B cell (primary cell): Measurements from ENCODE around the gene RHOBTB1. TPM values are rescaled to one million over a fixed set of nuclear protein-coding genes. Genes with fewer than 3 reads are reported as not detected.
A peak's percentile ranks its signal among the peaks of the same experiment; 100 is the strongest.

Experiments used
- ATAC-seq: fragments of 200-7000 bp; cut with Tn5 transposase; one replicate; pipeline ENCODE4 v1.10.0; 2021; ENCODE audit warnings: low read depth, mild to moderate bottlenecking, moderate number of reproducible peaks, moderate library complexity
- CTCF ChIA-PET: fragments of 350-600 bp; sonication (Branson Sonifier 250); formaldehyde crosslinking; loops from one replicate; lab custom pipeline; 2021; ENCODE audit warnings: antibody characterized with exemption, inconsistent platforms; lab: Charles Lee
- POLR2A ChIA-PET: fragments of 350-600 bp; sonication (Branson Sonifier 250); formaldehyde crosslinking; loops from one replicate; lab custom pipeline; 2021; ENCODE audit warnings: antibody characterized with exemption; lab: Charles Lee
- DNase-seq: peaks from one replicate; pipeline ENCODE4 v3.0.0; 2013
- H2AFZ ChIP-seq: 2 replicates; pipeline ENCODE4 v1.6.1; 2012; ENCODE audit warnings: mild to moderate bottlenecking, low read depth, low read length; ENCODE audit not compliant: insufficient read depth, poor library complexity, severe bottlenecking
- H3K27ac ChIP-seq, 2 donors: 1 replicate in 1 of 2; 2 replicates in 1 of 2; pipeline ENCODE4 v1.5.1; 2012 to 2013; ENCODE audit warnings: low read length in 2 of 2, mild to moderate bottlenecking in 2 of 2, moderate library complexity in 1 of 2
- H3K27me3 ChIP-seq, 4 experiments: fragments of 200-600 bp in 1 of 4; sonication (generic) in 1 of 4; replicated peaks in 1 of 4; 1 replicate in 2 of 4; 2 replicates in 2 of 4; pipeline versions ENCODE4 v1.6.1 to v1.7.0; 2013 to 2016; ENCODE audit warnings: low read length in 3 of 4, mild to moderate bottlenecking in 2 of 4, mixed read lengths in 1 of 4, moderate library complexity in 1 of 4; ENCODE audit not compliant: insufficient read depth in 4 of 4, control insufficient read depth in 3 of 4; ENCODE audit errors: control extremely low read depth in 1 of 4
- H3K36me3 ChIP-seq, 2 experiments: replicated peaks in 1 of 2; 1 replicate in 1 of 2; 2 replicates in 1 of 2; pipeline versions ENCODE4 v1.6.1 to v1.7.1; 2013; ENCODE audit warnings: low read length in 1 of 2; ENCODE audit not compliant: insufficient read depth in 2 of 2, control insufficient read depth in 1 of 2; ENCODE audit errors: control extremely low read depth in 1 of 2, extremely low read depth in 1 of 2
- H3K4me1 ChIP-seq, 2 donors: fragments of 200-600 bp in 1 of 2; sonication (generic) in 1 of 2; 1 replicate in 1 of 2; 2 replicates in 1 of 2; pipeline versions ENCODE4 v1.5.1 to v1.6.1; 2013 to 2017; ENCODE audit warnings: low read length in 2 of 2; ENCODE audit not compliant: control insufficient read depth in 2 of 2, insufficient read depth in 2 of 2
- H3K4me2 ChIP-seq: replicated peaks from 2 replicates; pipeline ENCODE3; 2012; ENCODE audit warnings: mild to moderate bottlenecking, low read depth, low read length; ENCODE audit not compliant: poor library complexity, severe bottlenecking
- H3K4me3 ChIP-seq, 5 experiments: fragments of 200-600 bp in 1 of 5; sonication (generic) in 1 of 5; 1 replicate in 3 of 5; 2 replicates in 2 of 5; pipeline versions ENCODE4 v1.5.1 to v1.7.0; 2011 to 2016; ENCODE audit warnings: low read length in 4 of 5, mild to moderate bottlenecking in 4 of 5, low read depth in 2 of 5, control low read depth in 1 of 5, moderate library complexity in 1 of 5; ENCODE audit not compliant: insufficient read depth in 1 of 5; ENCODE audit errors: control extremely low read depth in 1 of 5, extremely low read depth in 1 of 5
- H3K79me2 ChIP-seq: fragments of 200-600 bp; sonication (generic); one replicate; pipeline ENCODE4 v1.6.0; 2016; ENCODE audit warnings: low read length; ENCODE audit not compliant: control insufficient read depth, insufficient read depth
- H3K9ac ChIP-seq: fragments of 200-600 bp; sonication (generic); 2 replicates; pipeline ENCODE4 v1.6.1; 2017; ENCODE audit warnings: mild to moderate bottlenecking, low read length, moderate library complexity
- H3K9me3 ChIP-seq, 3 donors: one replicate each; pipeline versions ENCODE4 v1.6.1 to v1.7.1; 2013; ENCODE audit warnings: low read length in 2 of 3; ENCODE audit not compliant: control insufficient read depth in 2 of 3, insufficient read depth in 1 of 3; ENCODE audit errors: control extremely low read depth in 1 of 3
- H4K20me1 ChIP-seq: 2 replicates; pipeline ENCODE4 v1.6.0; 2012; ENCODE audit warnings: mild to moderate bottlenecking, low read length; ENCODE audit not compliant: insufficient read depth, control insufficient read depth, poor library complexity, severe bottlenecking
- H3K27ac Mint-ChIP-seq: one replicate; pipeline ENCODE4 v1.8.0; 2021; ENCODE audit warnings: mixed read lengths
- H3K27me3 Mint-ChIP-seq: one replicate; pipeline ENCODE4 v1.8.0; 2021; ENCODE audit warnings: mixed read lengths
- H3K4me1 Mint-ChIP-seq: one replicate; pipeline ENCODE4 v1.8.0; 2021; ENCODE audit warnings: mixed read lengths
- H3K4me3 Mint-ChIP-seq: one replicate; pipeline ENCODE4 v1.8.0; 2021; ENCODE audit warnings: mixed read lengths
- H3K9me3 Mint-ChIP-seq: one replicate; pipeline ENCODE4 v1.8.0; 2022; ENCODE audit warnings: mixed read lengths; ENCODE audit not compliant: insufficient read depth
- EZH2 ChIP-seq: IDR thresholded peaks from 2 replicates; pipeline ENCODE4 v1.6.1; 2012; ENCODE audit warnings: borderline replicate concordance, low read depth, mild to moderate bottlenecking, moderate library complexity, low read length; ENCODE audit not compliant: insufficient read depth, poor library complexity, severe bottlenecking
- WGBS: methylation state at CpG from one replicate; pipeline ENCODE4 v1.1.5; 2013; ENCODE audit warnings: missing lambda C conversion rate; ENCODE audit not compliant: insufficient coverage; 5-methylcytosine and 5-hydroxymethylcytosine counted together
- intact Hi-C: fragments of 100-400 bp; cut with micrococcal nuclease; formaldehyde crosslinking; loops from one replicate; pipeline ENCODE4 v1.10.0; 2022
- polyA plus RNA-seq: library from polyadenylated mRNA; depleted of rRNA; stranded (reverse); fragments of >200 nt; gene quantifications from 2 replicates; pipeline ENCODE4 v1.2.3, GENCODE V29; 2012
- total RNA-seq, 2 donors: library from RNA; stranded (reverse); fragments of 120-200 nt in 1 of 2; gene quantifications; 1 replicate in 1 of 2; 2 replicates in 1 of 2; pipeline versions ENCODE4 v1.2.3 to v1.2.4, GENCODE V29; 2013 to 2022

RHOBTB1 gene
- total and polyA plus RNA-seq, 2 donors (not counting 1 experiment from before 2014, with no cell fraction given): 0.07 to 0.60 TPM

GRCh38 chr10:60942788-60943315, 1.1 kb downstream of the RHOBTB1 start:
- POLR2A ChIA-PET: no interaction called here
- Histone ChIP-seq H3K9me3 (no peaks in the 10 kb centered on the region), H4K20me1 (no peaks in the 10 kb centered on the region), H2AFZ (peak overlapping the region; percentile 66), H3K4me3 (peak overlapping the region; percentile 51 to 71 (median 67)), H3K27me3 (peaks cover 0 to 22% (median 9%) of the 10 kb centered on the region in 4 experiments), H3K9ac (peak overlapping the region; percentile 73), H3K4me2 (peak overlapping the region; percentile 95), H3K36me3 (no peaks in the 10 kb centered on the region), H3K79me2 (no peaks in the 10 kb centered on the region), H3K27ac (peak overlapping the region in 1 of 2 donors; percentile 32), H3K4me1 (peaks cover 17 to 24% of the 10 kb centered on the region in 2 donors)
- H3K9me3 Mint-ChIP-seq: no peaks in the 10 kb centered on the region
- WGBS: 0% methylated on average over 8 of the region's 13 CpGs
- ATAC-seq (peak; percentile 39), DNase-seq (peak; percentile 79)
- H3K27me3 Mint-ChIP-seq: peaks cover 21% of the 10 kb centered on the region
- peaks cover 14% of the 10 kb centered on the region for H3K4me1 Mint-ChIP-seq
- intact Hi-C loops: loop anchor here (10.0 kb wide), 1 partner anchor 708 kb away; no protein-coding TSS in a partner anchor
- peak overlapping the region; percentile 37 for H3K27ac Mint-ChIP-seq
- no peak for TF ChIP-seq EZH2
- CTCF ChIA-PET: interaction anchor here (0.5 to 1.7 kb wide), 6 partner anchors 17 to 291 kb away, joined by 4 to 5 read pairs (median 4); no protein-coding TSS in a partner anchor
- peak overlapping the region; percentile 84 for H3K4me3 Mint-ChIP-seq

DNA sequence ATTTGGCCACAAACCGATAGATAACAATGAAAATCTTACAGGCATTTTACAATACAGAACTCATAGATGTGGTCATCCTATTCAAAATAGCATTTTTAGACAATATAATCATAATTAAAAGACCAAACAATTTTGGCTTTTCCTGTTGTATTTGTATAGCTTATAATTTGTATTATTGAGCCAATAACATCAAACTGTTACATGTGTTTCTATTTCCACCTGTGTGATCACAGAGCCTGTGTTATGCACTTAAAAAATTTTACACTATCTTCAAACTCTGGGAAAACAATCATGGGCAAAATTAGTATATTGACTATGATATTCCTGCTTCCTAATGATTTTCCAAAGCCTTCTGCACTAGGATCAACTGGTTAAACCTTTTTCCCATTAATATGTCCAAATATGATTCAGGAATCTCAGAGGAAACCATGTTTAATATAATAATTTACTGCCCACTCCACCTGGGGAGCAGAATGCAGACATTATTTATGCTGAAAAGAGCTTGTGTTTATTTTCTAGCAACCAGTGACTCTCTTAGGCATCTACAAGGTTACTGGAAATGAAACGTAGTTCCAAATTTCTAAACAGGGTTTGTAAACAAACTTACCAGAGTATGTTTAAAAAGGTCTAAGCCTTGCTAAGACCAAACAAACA, 1.7 kb downstream of the RHOBTB1 start:
- CTCF ChIA-PET: interaction anchor here (0.5 to 1.6 kb wide), 5 partner anchors 22 to 291 kb away, joined by 4 to 5 read pairs (median 5); no protein-coding TSS in a partner anchor
- Histone ChIP-seq H3K27me3 (peaks cover 0 to 22% (median 9%) of the 10 kb centered on the region in 4 experiments), H3K9me3 (no peaks in the 10 kb centered on the region), H3K4me2 (peak overlapping the region; percentile 95), H3K4me1 (peaks cover 17 to 24% of the 10 kb centered on the region in 2 donors), H3K4me3 (peak overlapping the region in 1 of 5 experiments; percentile 71), H2AFZ (no peak overlapping the region), H4K20me1 (no peaks in the 10 kb centered on the region), H3K36me3 (no peaks in the 10 kb centered on the region), H3K27ac (no peak overlapping the region), H3K9ac (peak overlapping the region; percentile 73), H3K79me2 (no peaks in the 10 kb centered on the region)
- WGBS: 0% methylated on average over 1 of the region's 2 CpGs
- peaks cover 21% of the 10 kb centered on the region for H3K27me3 Mint-ChIP-seq
- no peak for TF ChIP-seq EZH2
- POLR2A ChIA-PET: no interaction called here
- no peak overlapping the region for H3K27ac Mint-ChIP-seq
- no peak for ATAC-seq
- no peak for DNase-seq
- intact Hi-C loops: loop anchor here (10.0 kb wide), 1 partner anchor 707 kb away; no protein-coding TSS in a partner anchor
- H3K4me1 Mint-ChIP-seq: peaks cover 14% of the 10 kb centered on the region
- H3K9me3 Mint-ChIP-seq: no peaks in the 10 kb centered on the region
- peak overlapping the region; percentile 84 for H3K4me3 Mint-ChIP-seq
